Endothelial cell of umbilical vein (primary cell): ENCODE measurements around the gene MAML3. TPM values are rescaled to one million over a fixed set of nuclear protein-coding genes. Genes with fewer than 3 reads are reported as not detected.

Experiments used
- BruUV-seq: library from RNA; stranded (reverse); fragments of 400-500 nt; replicated peaks from 2 replicates; lab custom pipeline; 2021; lab: Mats Ljungman, UMichigan
- CTCF ChIA-PET: fragments of 300-600, 350-600 bp; sonication (Branson Sonifier 250); formaldehyde crosslinking; loops from one replicate; lab custom pipeline; 2021; ENCODE audit warnings: antibody characterized with exemption, inconsistent platforms; lab: Charles Lee
- POLR2A ChIA-PET: fragments of 300-600, 350-600 bp; sonication (Branson Sonifier 250); formaldehyde crosslinking; loops from one replicate; lab custom pipeline; 2021; ENCODE audit warnings: antibody characterized with exemption, inconsistent platforms; lab: Charles Lee
- DNase-seq: peaks from one replicate; pipeline ENCODE4 v3.0.0-alpha.2; 2011; ENCODE audit warnings: low read depth, low spot score
- FAIRE-seq: peaks from 2 replicates; lab custom pipeline; 2011; peaks lifted over from hg19 to GRCh38; lab: Jason Lieb, UNC
- H2AFZ ChIP-seq: 2 replicates; pipeline ENCODE4 v1.6.0; 2012; ENCODE audit warnings: low read depth, low read length, control low read depth, inconsistent platforms
- H3K27ac ChIP-seq: 2 replicates; pipeline ENCODE4 v1.5.1; 2011; ENCODE audit warnings: low read depth, mild to moderate bottlenecking, control low read depth, low read length, moderate library complexity; ENCODE audit not compliant: insufficient read depth
- H3K27me3 ChIP-seq, 2 experiments: 2 replicates each; pipeline versions ENCODE4 v1.6.0 to v1.6.1; 2011; ENCODE audit warnings: low read length in 2 of 2, mixed read lengths in 1 of 2; ENCODE audit not compliant: control insufficient read depth in 2 of 2, insufficient read depth in 2 of 2
- H3K36me3 ChIP-seq, 2 experiments: 2 replicates in 1 of 2; 3 replicates in 1 of 2; pipeline ENCODE4 v1.5.1; 2011; ENCODE audit warnings: low read length in 2 of 2, mild to moderate bottlenecking in 1 of 2, moderate library complexity in 1 of 2; ENCODE audit not compliant: control insufficient read depth in 2 of 2, insufficient read depth in 2 of 2; ENCODE audit errors: extremely low read depth in 1 of 2
- H3K4me1 ChIP-seq: 3 replicates; pipeline ENCODE4 v1.5.1; 2011; ENCODE audit warnings: mild to moderate bottlenecking, low read length; ENCODE audit not compliant: control insufficient read depth, insufficient read depth; ENCODE audit errors: extremely low read depth
- H3K4me2 ChIP-seq: 2 replicates; pipeline ENCODE4 v1.6.1; 2011; ENCODE audit warnings: low read length, control low read depth, mixed read lengths; ENCODE audit not compliant: insufficient read depth
- H3K4me3 ChIP-seq, 3 experiments: fragments of 200-600 bp in 1 of 3; sonication (generic), shearing (Covaris generic) in 1 of 3; replicated peaks in 1 of 3; 2 replicates each; pipeline ENCODE4 v1.5.1; 2011 to 2016; ENCODE audit warnings: control low read depth in 3 of 3, low read length in 3 of 3, mild to moderate bottlenecking in 2 of 3, inconsistent platforms in 1 of 3, low read depth in 1 of 3, moderate library complexity in 1 of 3; ENCODE audit not compliant: insufficient read depth in 1 of 3
- H3K79me2 ChIP-seq: 2 replicates; pipeline ENCODE4 v1.6.0; 2012; ENCODE audit warnings: low read length, inconsistent platforms; ENCODE audit not compliant: control insufficient read depth, insufficient read depth
- H3K9ac ChIP-seq: replicated peaks from 2 replicates; pipeline ENCODE3; 2011; ENCODE audit warnings: low read length, control low read depth; ENCODE audit not compliant: insufficient read depth; ENCODE audit errors: extremely low read depth
- H3K9me1 ChIP-seq: replicated peaks from 3 replicates; pipeline ENCODE4 v1.6.0; 2011; ENCODE audit warnings: mild to moderate bottlenecking, low read length; ENCODE audit not compliant: control insufficient read depth, insufficient read depth; ENCODE audit errors: extremely low read depth
- H3K9me3 ChIP-seq: replicated peaks from 2 replicates; pipeline ENCODE4 v1.5.1; 2012; ENCODE audit warnings: low read length, inconsistent platforms; ENCODE audit not compliant: control insufficient read depth, insufficient read depth
- H4K20me1 ChIP-seq: replicated peaks from 2 replicates; pipeline ENCODE3; 2011; ENCODE audit warnings: mild to moderate bottlenecking, low read length; ENCODE audit not compliant: control insufficient read depth, insufficient read depth; ENCODE audit errors: extremely low read depth
- EZH2 ChIP-seq: IDR thresholded peaks from 2 replicates; pipeline ENCODE4 v1.6.1; 2012; ENCODE audit warnings: borderline replicate concordance, low read depth, mild to moderate bottlenecking, moderate library complexity, low read length, inconsistent platforms; ENCODE audit not compliant: severe bottlenecking
- FOS ChIP-seq: IDR thresholded peaks from 2 replicates; pipeline ENCODE4 v1.6.1; 2011; ENCODE audit warnings: mild to moderate bottlenecking, low read length, moderate library complexity, borderline replicate concordance; ENCODE audit not compliant: insufficient read depth
- GATA2 ChIP-seq: IDR thresholded peaks from 2 replicates; pipeline ENCODE4 v1.7.0; 2011; ENCODE audit warnings: low read depth, mild to moderate bottlenecking, moderate library complexity, mixed read lengths, low read length; ENCODE audit not compliant: insufficient read length, insufficient read depth
- JUN ChIP-seq: IDR thresholded peaks from 2 replicates; pipeline ENCODE4 v1.6.1; 2011; ENCODE audit warnings: borderline replicate concordance, low read depth; ENCODE audit not compliant: insufficient read length, insufficient read depth
- MYC ChIP-seq: IDR thresholded peaks from one replicate; pipeline ENCODE4 v1.6.1; 2011; ENCODE audit warnings: mild to moderate bottlenecking, low read depth, low read length
- POLR2A ChIP-seq: IDR thresholded peaks from 2 replicates; pipeline ENCODE4 v1.6.1; 2012; ENCODE audit warnings: low read depth, mild to moderate bottlenecking, control low read depth, low read length
- POLR2AphosphoS5 ChIP-seq: IDR thresholded peaks from 2 replicates; pipeline ENCODE4 v1.6.1; 2012; ENCODE audit warnings: low read depth, mild to moderate bottlenecking, control low read depth, low read length, moderate library complexity; ENCODE audit not compliant: insufficient read depth
- dilution Hi-C: fragments of 300-500 bp; cut with MboI; formaldehyde crosslinking; loops from one replicate; pipeline ENCODE4 v1.15.0; 2019; ENCODE audit warnings: low sequenced_read_pairs; ENCODE audit not compliant: extremely low pct_ligation_motif_present
- intact Hi-C: fragments of 100-400 bp; cut with micrococcal nuclease; formaldehyde crosslinking; loops from one replicate; pipeline ENCODE4 v1.10.0; 2022
- polyA plus RNA-seq, 4 experiments: library from polyadenylated mRNA; depleted of rRNA in 3 of 4; stranded (reverse) in 3 of 4; unstranded in 1 of 4; fragments of >200 nt; gene quantifications; 2 replicates each; pipeline versions ENCODE4 v1.2.1 to v1.2.3, GENCODE V29; 2011 to 2012; ENCODE audit warnings: missing spikeins in 1 of 4
- total RNA-seq: library from RNA; stranded (reverse); gene quantifications from 2 replicates; pipeline ENCODE4 v1.2.3, GENCODE V29; 2021
- TF ChIP-seq, protein P1 (sequence below): IDR thresholded peaks from 2 replicates; pipeline ENCODE4 v1.6.1; 2011; ENCODE audit not compliant: insufficient read depth, insufficient read length
- TF ChIP-seq, protein P2 (sequence below), 2 donors: IDR thresholded peaks; 1 replicate in 1 of 2; 2 replicates in 1 of 2; pipeline ENCODE4 v1.5.1; 2011; ENCODE audit warnings: low read length in 2 of 2, mild to moderate bottlenecking in 2 of 2, moderate library complexity in 2 of 2, control low read depth in 1 of 2, inconsistent platforms in 1 of 2, low read depth in 1 of 2; ENCODE audit not compliant: insufficient read depth in 1 of 2; ENCODE audit errors: extremely low read depth in 1 of 2

MAML3 gene
- total and polyA plus RNA-seq, 2 donors (not counting 3 experiments of a cell fraction or from before 2014, with no cell fraction given): 14.0 to 20.3 TPM

DNA sequence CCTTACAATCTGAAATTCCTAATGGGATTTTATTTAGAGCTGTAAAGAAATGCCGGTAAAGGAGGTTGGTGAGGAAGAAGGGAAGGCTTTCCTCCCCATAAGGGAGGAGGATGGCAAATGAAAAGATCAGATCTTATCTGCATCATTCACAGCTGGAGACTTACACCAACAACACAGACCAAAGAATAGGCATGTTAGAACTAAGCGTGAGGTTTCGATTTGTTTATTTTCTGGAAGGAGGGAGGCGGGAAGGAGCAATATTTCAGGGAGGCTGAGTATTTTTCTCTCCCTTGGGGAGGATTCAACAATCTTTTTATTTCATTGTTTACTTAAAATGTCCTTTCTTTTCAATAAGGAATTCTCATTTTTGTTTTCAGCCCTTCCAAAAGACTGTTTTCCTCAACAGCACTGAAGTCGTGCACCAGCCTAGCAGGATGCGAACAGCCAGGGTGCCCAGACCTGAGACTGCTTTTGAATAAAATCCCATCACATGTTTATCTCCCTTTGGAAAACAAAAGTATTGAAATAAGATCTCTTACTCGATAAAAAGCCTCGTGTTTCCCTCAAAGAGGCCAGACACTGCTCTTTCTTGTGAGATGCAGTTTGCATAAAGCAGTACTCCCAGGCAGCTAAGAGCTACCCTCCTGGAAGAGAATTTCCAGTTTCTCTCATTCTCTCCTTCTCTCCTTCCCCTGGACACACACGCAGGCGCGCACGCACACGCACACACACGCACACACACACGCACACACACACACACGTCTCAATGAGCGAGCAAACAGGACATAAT lies 252.3 kb downstream of the MAML3 start:
- Histone ChIP-seq H3K9me1 (no peaks in the 10 kb centered on the region), H3K36me3 (no peaks in the 10 kb centered on the region), H3K27ac (peak overlapping the region; percentile 36), H3K4me2 (peak overlapping the region; percentile 74), H3K9ac (peak overlapping the region; percentile 10), H3K4me3 (peak overlapping the region in 2 of 3 experiments; percentile 1 to 50), H3K79me2 (no peaks in the 10 kb centered on the region), H4K20me1 (no peaks in the 10 kb centered on the region), H3K9me3 (no peaks in the 10 kb centered on the region), H3K4me1 (peaks cover 18% of the 10 kb centered on the region), H2AFZ (no peak overlapping the region), H3K27me3 (no peaks in the 10 kb centered on the region)
- FAIRE-seq: no peak
- BruUV-seq: no TSS peak
- CTCF ChIA-PET: interaction anchor here (0.5 to 1.5 kb wide), 9 partner anchors 9 to 235 kb away, joined by 3 to 6 read pairs (median 5); no protein-coding TSS in a partner anchor
- TF ChIP-seq EZH2: no peak
- peak; percentile 64 for TF ChIP-seq GATA2
- dilution Hi-C loops (no loop called here), intact Hi-C loops (loop anchor here (1.0 kb wide), 1 partner anchor 8 kb away; no protein-coding TSS in a partner anchor)
- peak; percentile 79 for DNase-seq
- POLR2A ChIA-PET: no interaction called here

DNA sequence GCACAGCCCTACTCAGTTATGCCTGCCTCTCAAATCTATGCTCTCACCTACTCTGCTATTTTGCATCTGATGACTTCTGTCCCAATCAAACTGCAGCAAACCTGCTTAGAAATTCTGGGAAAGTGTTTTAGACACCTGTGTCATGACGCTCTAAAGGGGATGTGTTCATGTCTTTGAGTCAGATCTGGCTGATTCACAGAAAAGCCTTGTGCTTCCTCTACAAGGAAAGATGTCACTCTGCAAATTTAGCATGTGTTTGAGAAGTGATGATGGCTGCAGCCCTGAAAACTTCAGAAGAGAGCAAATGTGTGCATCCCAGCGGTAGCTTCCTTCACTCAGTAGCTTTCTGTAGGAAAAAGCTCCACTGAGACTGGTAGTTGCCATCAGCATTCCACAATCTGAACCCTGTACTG lies 253.0 kb downstream of the MAML3 start:
- no peak overlapping the region for H3K9ac ChIP-seq
- H3K36me3 ChIP-seq: no peaks in the 10 kb centered on the region
- no peaks in the 10 kb centered on the region for H3K79me2 ChIP-seq
- no peak overlapping the region for H3K4me3 ChIP-seq
- H3K4me2 ChIP-seq: peak overlapping the region; percentile 74
- no peaks in the 10 kb centered on the region for H4K20me1 ChIP-seq
- no peaks in the 10 kb centered on the region for H3K9me1 ChIP-seq
- ChIA-PET POLR2A (no interaction called here), CTCF (interaction anchor here (0.9 to 1.5 kb wide), 5 partner anchors 8 to 27 kb away, joined by 3 to 6 read pairs (median 6); no protein-coding TSS in a partner anchor)
- no peak for FAIRE-seq
- BruUV-seq: no TSS peak
- dilution Hi-C loops: no loop called here
- H3K27me3 ChIP-seq: no peaks in the 10 kb centered on the region
- intact Hi-C loops: loop anchor here (1.0 kb wide), 1 partner anchor 8 kb away; no protein-coding TSS in a partner anchor
- no peak overlapping the region for H3K27ac ChIP-seq
- TF ChIP-seq, protein P1, sequence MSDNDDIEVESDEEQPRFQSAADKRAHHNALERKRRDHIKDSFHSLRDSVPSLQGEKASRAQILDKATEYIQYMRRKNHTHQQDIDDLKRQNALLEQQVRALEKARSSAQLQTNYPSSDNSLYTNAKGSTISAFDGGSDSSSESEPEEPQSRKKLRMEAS: no peak
- TF ChIP-seq POLR2AphosphoS5: no peak
- no peak for TF ChIP-seq EZH2
- no peak for TF ChIP-seq MYC
- no peak for TF ChIP-seq POLR2A
- TF ChIP-seq, protein P2, sequence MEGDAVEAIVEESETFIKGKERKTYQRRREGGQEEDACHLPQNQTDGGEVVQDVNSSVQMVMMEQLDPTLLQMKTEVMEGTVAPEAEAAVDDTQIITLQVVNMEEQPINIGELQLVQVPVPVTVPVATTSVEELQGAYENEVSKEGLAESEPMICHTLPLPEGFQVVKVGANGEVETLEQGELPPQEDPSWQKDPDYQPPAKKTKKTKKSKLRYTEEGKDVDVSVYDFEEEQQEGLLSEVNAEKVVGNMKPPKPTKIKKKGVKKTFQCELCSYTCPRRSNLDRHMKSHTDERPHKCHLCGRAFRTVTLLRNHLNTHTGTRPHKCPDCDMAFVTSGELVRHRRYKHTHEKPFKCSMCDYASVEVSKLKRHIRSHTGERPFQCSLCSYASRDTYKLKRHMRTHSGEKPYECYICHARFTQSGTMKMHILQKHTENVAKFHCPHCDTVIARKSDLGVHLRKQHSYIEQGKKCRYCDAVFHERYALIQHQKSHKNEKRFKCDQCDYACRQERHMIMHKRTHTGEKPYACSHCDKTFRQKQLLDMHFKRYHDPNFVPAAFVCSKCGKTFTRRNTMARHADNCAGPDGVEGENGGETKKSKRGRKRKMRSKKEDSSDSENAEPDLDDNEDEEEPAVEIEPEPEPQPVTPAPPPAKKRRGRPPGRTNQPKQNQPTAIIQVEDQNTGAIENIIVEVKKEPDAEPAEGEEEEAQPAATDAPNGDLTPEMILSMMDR (IDR thresholded peaks at IDR 0.05; ENCODE audit: extremely low read depth in 1 of 2, insufficient read depth in 1 of 2, low read depth in 1 of 2, low read length in 2 of 2): no peak
- TF ChIP-seq JUN: no peak
- TF ChIP-seq GATA2: no peak
- TF ChIP-seq FOS: no peak
- no peak overlapping the region for H2AFZ ChIP-seq
- H3K9me3 ChIP-seq: no peaks in the 10 kb centered on the region
- peaks cover 18% of the 10 kb centered on the region for H3K4me1 ChIP-seq
- no peak for DNase-seq
